ENCODE data around the gene PDE11A. TPM values are rescaled to one million over a fixed set of nuclear protein-coding genes. Genes with fewer than 3 reads are reported as not detected.

PDE11A gene
- total and polyA plus RNA-seq, 2 of the 13 experiments (the other 11 are each of a cell fraction or from before 2014, with no cell fraction given), result 1.2 to 1.7 TPM

DNA sequence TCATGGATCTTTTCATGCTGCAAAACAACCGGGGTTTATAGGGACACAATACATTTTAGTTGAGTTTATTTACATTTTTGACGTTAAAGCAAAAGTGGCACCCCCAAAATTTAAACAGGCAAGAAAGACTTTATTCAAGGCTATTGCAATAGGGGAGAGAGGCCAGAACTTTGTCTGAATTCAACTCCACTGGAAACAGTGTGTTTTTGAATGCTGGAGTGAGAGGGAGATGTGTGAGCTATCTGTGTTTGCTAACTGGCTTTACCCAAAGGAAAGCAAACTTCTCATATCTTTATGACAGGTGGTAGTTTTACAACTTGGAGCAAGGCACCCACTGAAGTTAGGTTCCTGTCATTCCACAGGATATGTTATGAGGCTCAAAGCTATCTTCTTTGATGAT lies 472.6 kb downstream of the PDE11A start (continued):
- TF ChIP-seq SNAPC2 (CRISPR knock-in tag; IDR thresholded peaks at IDR 0.05) (no peak), GATA4 (IDR thresholded peaks at IDR 0.05; ENCODE audit: borderline replicate concordance, low read depth) (0 out of 2 replicates have a peak, but pooled peaks have one; percentile 22), HDAC6 (IDR thresholded peaks at IDR 0.05; ENCODE audit: low read depth, low read length) (no peak), ZNF143 (CRISPR knock-in tag; IDR thresholded peaks at IDR 0.05) (no peak), ELF4 (CRISPR knock-in tag; IDR thresholded peaks at IDR 0.05; ENCODE audit: borderline replicate concordance) (0 out of 2 replicates have a peak, but pooled peaks have one; percentile 31), ZMYM4 (CRISPR knock-in tag; IDR thresholded peaks at IDR 0.05) (peak; percentile 53), NR2F1 (CRISPR knock-in tag; IDR thresholded peaks at IDR 0.05) (no peak), SAP130 (CRISPR knock-in tag; IDR thresholded peaks at IDR 0.05; ENCODE audit: low read depth) (peak; percentile 23; the same call in 1 of the 2 replicates), JUNB (CRISPR knock-in tag; IDR thresholded peaks at IDR 0.05; ENCODE audit: borderline replicate concordance) (no peak), HDAC2 (CRISPR knock-in tag; IDR thresholded peaks at IDR 0.05) (peak; percentile 9; the same call in 1 of the 2 replicates), TCF7 (IDR thresholded peaks at IDR 0.05; ENCODE audit: low read depth) (0 out of 2 replicates have a peak, but pooled peaks have one; percentile 9), ZSCAN12 (CRISPR knock-in tag; IDR thresholded peaks at IDR 0.05) (no peak), FOSL1 (CRISPR knock-in tag; IDR thresholded peaks at IDR 0.05; ENCODE audit: borderline replicate concordance) (no peak)
- TF ChIP-seq, protein P1, sequence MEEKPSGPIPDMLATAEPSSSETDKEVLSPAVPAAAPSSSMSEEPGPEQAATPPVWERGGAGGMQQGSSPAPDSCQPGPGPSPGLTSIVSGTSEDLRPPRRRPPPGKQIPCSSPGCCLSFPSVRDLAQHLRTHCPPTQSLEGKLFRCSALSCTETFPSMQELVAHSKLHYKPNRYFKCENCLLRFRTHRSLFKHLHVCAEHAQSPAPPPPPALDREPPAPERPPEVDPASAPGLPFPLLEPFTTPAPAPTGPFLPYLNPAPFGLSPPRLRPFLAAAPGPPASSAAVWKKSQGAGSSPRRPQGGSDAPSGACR (CRISPR knock-in tag; IDR thresholded peaks at IDR 0.05), result 0 out of 2 replicates have a peak, but pooled peaks have one; percentile 52
- TF ChIP-seq, protein P2, sequence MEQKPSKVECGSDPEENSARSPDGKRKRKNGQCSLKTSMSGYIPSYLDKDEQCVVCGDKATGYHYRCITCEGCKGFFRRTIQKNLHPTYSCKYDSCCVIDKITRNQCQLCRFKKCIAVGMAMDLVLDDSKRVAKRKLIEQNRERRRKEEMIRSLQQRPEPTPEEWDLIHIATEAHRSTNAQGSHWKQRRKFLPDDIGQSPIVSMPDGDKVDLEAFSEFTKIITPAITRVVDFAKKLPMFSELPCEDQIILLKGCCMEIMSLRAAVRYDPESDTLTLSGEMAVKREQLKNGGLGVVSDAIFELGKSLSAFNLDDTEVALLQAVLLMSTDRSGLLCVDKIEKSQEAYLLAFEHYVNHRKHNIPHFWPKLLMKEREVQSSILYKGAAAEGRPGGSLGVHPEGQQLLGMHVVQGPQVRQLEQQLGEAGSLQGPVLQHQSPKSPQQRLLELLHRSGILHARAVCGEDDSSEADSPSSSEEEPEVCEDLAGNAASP (CRISPR knock-in tag; IDR thresholded peaks at IDR 0.05; ENCODE audit: borderline replicate concordance), result peak; percentile 64; the same call in 1 of the 2 replicates
- TF ChIP-seq, protein P3, sequence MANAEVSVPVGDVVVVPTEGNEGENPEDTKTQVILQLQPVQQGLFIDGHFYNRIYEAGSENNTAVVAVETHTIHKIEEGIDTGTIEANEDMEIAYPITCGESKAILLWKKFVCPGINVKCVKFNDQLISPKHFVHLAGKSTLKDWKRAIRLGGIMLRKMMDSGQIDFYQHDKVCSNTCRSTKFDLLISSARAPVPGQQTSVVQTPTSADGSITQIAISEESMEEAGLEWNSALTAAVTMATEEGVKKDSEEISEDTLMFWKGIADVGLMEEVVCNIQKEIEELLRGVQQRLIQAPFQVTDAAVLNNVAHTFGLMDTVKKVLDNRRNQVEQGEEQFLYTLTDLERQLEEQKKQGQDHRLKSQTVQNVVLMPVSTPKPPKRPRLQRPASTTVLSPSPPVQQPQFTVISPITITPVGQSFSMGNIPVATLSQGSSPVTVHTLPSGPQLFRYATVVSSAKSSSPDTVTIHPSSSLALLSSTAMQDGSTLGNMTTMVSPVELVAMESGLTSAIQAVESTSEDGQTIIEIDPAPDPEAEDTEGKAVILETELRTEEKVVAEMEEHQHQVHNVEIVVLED (CRISPR knock-in tag; IDR thresholded peaks at IDR 0.05; ENCODE audit: borderline replicate concordance), result 0 out of 2 replicates have a peak, but pooled peaks have one; percentile 8
- TF ChIP-seq, protein P4, sequence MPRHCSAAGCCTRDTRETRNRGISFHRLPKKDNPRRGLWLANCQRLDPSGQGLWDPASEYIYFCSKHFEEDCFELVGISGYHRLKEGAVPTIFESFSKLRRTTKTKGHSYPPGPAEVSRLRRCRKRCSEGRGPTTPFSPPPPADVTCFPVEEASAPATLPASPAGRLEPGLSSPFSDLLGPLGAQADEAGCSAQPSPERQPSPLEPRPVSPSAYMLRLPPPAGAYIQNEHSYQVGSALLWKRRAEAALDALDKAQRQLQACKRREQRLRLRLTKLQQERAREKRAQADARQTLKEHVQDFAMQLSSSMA (CRISPR knock-in tag; IDR thresholded peaks at IDR 0.05), result no peak
- TF ChIP-seq, protein P5, sequence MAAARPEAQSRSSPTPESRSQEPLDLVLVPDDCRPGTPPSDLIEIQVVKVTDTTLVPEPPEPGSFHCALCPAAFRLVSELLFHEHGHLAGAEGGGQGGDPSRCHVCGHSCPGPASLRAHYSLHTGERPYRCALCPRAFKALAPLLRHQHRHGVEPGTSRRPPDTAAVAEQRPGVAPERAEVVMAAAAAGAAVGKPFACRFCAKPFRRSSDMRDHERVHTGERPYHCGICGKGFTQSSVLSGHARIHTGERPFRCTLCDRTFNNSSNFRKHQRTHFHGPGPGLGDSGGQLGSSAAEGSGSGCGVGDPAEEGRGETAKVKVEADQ (CRISPR knock-in tag; IDR thresholded peaks at IDR 0.05; ENCODE audit: borderline replicate concordance), result no peak
- TF ChIP-seq, protein P6, sequence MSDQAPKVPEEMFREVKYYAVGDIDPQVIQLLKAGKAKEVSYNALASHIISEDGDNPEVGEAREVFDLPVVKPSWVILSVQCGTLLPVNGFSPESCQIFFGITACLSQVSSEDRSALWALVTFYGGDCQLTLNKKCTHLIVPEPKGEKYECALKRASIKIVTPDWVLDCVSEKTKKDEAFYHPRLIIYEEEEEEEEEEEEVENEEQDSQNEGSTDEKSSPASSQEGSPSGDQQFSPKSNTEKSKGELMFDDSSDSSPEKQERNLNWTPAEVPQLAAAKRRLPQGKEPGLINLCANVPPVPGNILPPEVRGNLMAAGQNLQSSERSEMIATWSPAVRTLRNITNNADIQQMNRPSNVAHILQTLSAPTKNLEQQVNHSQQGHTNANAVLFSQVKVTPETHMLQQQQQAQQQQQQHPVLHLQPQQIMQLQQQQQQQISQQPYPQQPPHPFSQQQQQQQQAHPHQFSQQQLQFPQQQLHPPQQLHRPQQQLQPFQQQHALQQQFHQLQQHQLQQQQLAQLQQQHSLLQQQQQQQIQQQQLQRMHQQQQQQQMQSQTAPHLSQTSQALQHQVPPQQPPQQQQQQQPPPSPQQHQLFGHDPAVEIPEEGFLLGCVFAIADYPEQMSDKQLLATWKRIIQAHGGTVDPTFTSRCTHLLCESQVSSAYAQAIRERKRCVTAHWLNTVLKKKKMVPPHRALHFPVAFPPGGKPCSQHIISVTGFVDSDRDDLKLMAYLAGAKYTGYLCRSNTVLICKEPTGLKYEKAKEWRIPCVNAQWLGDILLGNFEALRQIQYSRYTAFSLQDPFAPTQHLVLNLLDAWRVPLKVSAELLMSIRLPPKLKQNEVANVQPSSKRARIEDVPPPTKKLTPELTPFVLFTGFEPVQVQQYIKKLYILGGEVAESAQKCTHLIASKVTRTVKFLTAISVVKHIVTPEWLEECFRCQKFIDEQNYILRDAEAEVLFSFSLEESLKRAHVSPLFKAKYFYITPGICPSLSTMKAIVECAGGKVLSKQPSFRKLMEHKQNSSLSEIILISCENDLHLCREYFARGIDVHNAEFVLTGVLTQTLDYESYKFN (CRISPR knock-in tag; conservative IDR thresholded peaks at IDR 0.05), result no peak
- TF ChIP-seq, protein P7, sequence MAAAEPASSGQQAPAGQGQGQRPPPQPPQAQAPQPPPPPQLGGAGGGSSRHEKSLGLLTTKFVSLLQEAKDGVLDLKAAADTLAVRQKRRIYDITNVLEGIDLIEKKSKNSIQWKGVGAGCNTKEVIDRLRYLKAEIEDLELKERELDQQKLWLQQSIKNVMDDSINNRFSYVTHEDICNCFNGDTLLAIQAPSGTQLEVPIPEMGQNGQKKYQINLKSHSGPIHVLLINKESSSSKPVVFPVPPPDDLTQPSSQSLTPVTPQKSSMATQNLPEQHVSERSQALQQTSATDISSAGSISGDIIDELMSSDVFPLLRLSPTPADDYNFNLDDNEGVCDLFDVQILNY (CRISPR knock-in tag; conservative IDR thresholded peaks at IDR 0.05), result no peak
